Measurements from ENCODE around the gene ANP32A.

GRCh38 chr15:68800875-68801274, 19.8 kb downstream of the ANP32A start:
- TF ChIP-seq EZH2 (IDR thresholded peaks at IDR 0.05; ENCODE audit: insufficient read depth, poor library complexity, severe bottlenecking) (no peak), EZH2phosphoT487 (IDR thresholded peaks at IDR 0.05; ENCODE audit: insufficient read depth, low read depth) (no peak)
